K562 (cell line): ENCODE measurements around the gene HNRNPA3. TPM values are rescaled to one million over a fixed set of nuclear protein-coding genes. Genes with fewer than 3 reads are reported as not detected.
A peak's percentile ranks its signal among the peaks of the same experiment; 100 is the strongest.

Experiments
- ARID1B ChIP-seq: fragments of 450-650 bp; IDR thresholded peaks from 2 replicates; pipeline ENCODE4 v1.6.1; 2016; ENCODE audit warnings: antibody characterized with exemption, mild to moderate bottlenecking, inconsistent platforms
- CHD4 ChIP-seq: fragments of 200-600 bp; sonication (generic); IDR thresholded peaks from 3 replicates; pipeline ENCODE4 v1.6.1; 2012; ENCODE audit warnings: low read depth, mild to moderate bottlenecking, mixed read lengths, low read length, inconsistent platforms; ENCODE audit not compliant: insufficient read depth, insufficient replicate concordance, poor library complexity, severe bottlenecking
- GTF2A2 ChIP-seq: IDR thresholded peaks from 2 replicates; pipeline ENCODE4 v1.6.1; 2016; ENCODE audit warnings: mild to moderate bottlenecking, missing genetic modification characterization, missing compliant biosample characterization
- HIVEP1 ChIP-seq: fragments of 250-450 bp; sonication (Bioruptor Pico); IDR thresholded peaks from 2 replicates; pipeline ENCODE4 v1.4.0; 2020; ENCODE audit warnings: mild to moderate bottlenecking
- MYNN ChIP-seq, 2 experiments: sonication (generic); formaldehyde crosslinking in 1 of 2; IDR thresholded peaks; 2 replicates each; pipeline versions ENCODE4 v1.5.0 to v1.6.1; 2016 to 2020; ENCODE audit warnings: antibody characterized with exemption in 1 of 2, missing genetic modification reagents in 1 of 2
- NCOA4 ChIP-seq: fragments of 450-650 bp; IDR thresholded peaks from 2 replicates; pipeline ENCODE4 v1.6.1; 2018; ENCODE audit warnings: mild to moderate bottlenecking; ENCODE audit not compliant: partially characterized antibody
- NEUROD1 ChIP-seq: fragments of 150-350 bp; IDR thresholded peaks from 2 replicates; pipeline ENCODE4 v1.6.1; 2014; ENCODE audit warnings: borderline replicate concordance, low read length, low read depth; ENCODE audit not compliant: partially characterized antibody
- POU5F1 ChIP-seq: fragments of 150-350 bp; IDR thresholded peaks from 2 replicates; pipeline ENCODE4 v1.6.1; 2014; ENCODE audit warnings: borderline replicate concordance, low read length, low read depth, mild to moderate bottlenecking; ENCODE audit not compliant: partially characterized antibody
- RBM15 ChIP-seq: fragments of 200-400 bp; formaldehyde crosslinking; IDR thresholded peaks from 2 replicates; pipeline ENCODE4 v1.6.1; 2018; ENCODE audit warnings: mild to moderate bottlenecking, low read length, moderate library complexity; ENCODE audit not compliant: insufficient read depth
- RERE ChIP-seq: sonication (generic); formaldehyde crosslinking; IDR thresholded peaks from 2 replicates; pipeline ENCODE4 v1.8.0; 2023; ENCODE audit warnings: missing genetic modification reagents, mild to moderate bottlenecking, borderline replicate concordance
- STAT6 ChIP-seq: sonication (generic); formaldehyde crosslinking; IDR thresholded peaks from 2 replicates; pipeline ENCODE4 v1.8.1; 2023; ENCODE audit warnings: mild to moderate bottlenecking, missing genetic modification reagents
- TOE1 ChIP-seq, 2 experiments: fragments of 450-650 bp in 1 of 2; sonication (generic) in 1 of 2; formaldehyde crosslinking in 1 of 2; IDR thresholded peaks; 2 replicates each; pipeline versions ENCODE4 v1.7.1 to v1.8.0; 2016 to 2022; ENCODE audit warnings: borderline replicate concordance in 2 of 2, mild to moderate bottlenecking in 2 of 2, antibody characterized with exemption in 1 of 2, inconsistent platforms in 1 of 2, low read depth in 1 of 2, missing genetic modification reagents in 1 of 2, moderate library complexity in 1 of 2
- WHSC1 ChIP-seq: IDR thresholded peaks from one replicate; pipeline ENCODE4 v1.6.1; 2012; ENCODE audit warnings: low read length, control low read depth, inconsistent platforms
- ZC3H4 ChIP-seq: sonication (generic); formaldehyde crosslinking; IDR thresholded peaks from 2 replicates; pipeline ENCODE4 v1.9.0; 2021; ENCODE audit warnings: missing genetic modification reagents, borderline replicate concordance
- ZNF143 ChIP-seq: sonication (generic); formaldehyde crosslinking; IDR thresholded peaks from 2 replicates; pipeline ENCODE4 v1.9.0; 2022; ENCODE audit warnings: mild to moderate bottlenecking, missing genetic modification reagents
- ZNF263 ChIP-seq: sonication (generic); formaldehyde crosslinking; IDR thresholded peaks from 2 replicates; pipeline ENCODE4 v1.8.0; 2022; ENCODE audit warnings: mild to moderate bottlenecking, missing genetic modification reagents, borderline replicate concordance
- ZNF280B ChIP-seq: fragments of 250-450 bp; sonication (Bioruptor Pico); IDR thresholded peaks from 2 replicates; pipeline ENCODE4 v1.5.1; 2021; ENCODE audit warnings: mild to moderate bottlenecking
- ZNF668 ChIP-seq: fragments of 250-450 bp; sonication (Bioruptor Pico); IDR thresholded peaks from 2 replicates; pipeline ENCODE4 v1.8.0; 2022; ENCODE audit warnings: mild to moderate bottlenecking, inconsistent platforms
- polyA plus RNA-seq, 8 experiments: library from polyadenylated mRNA; depleted of rRNA in 4 of 8; stranded (reverse) in 5 of 8; unstranded in 3 of 8; fragments of >200 nt; fragmentation: Nextera tagmentation in 2 of 8; fragmentation: Illumina TruSeq in 1 of 8; extraction: Ambion mirVana in 2 of 8; extraction: Trizol in 1 of 8; gene quantifications; 2 replicates each; pipeline versions ENCODE4 v1.2.1 to v1.2.3, GENCODE V29; 2011 to 2014; ENCODE audit warnings: inconsistent platforms in 1 of 8, missing spikeins in 1 of 8
- total RNA-seq, 7 experiments: library from RNA; depleted of rRNA in 6 of 7; stranded (reverse); fragments of >200 nt in 6 of 7; fragmentation: Illumina TruSeq in 2 of 7; extraction: Trizol in 2 of 7; gene quantifications; 2 replicates each; pipeline versions ENCODE4 v1.2.1 to v1.2.3, GENCODE V29; 2011 to 2021; ENCODE audit warnings: low replicate concordance in 1 of 7

Gene HNRNPA3
- total and polyA plus RNA-seq, 9 of the 15 experiments (the other 6 are each of a cell fraction or from before 2014, with no cell fraction given), result 72.8 to 428 (median 192) TPM

- TF ChIP-seq RERE (no peak), ARID1B (peak; percentile 58; the same call in 1 of the 2 replicates), MYNN (IDR thresholded peaks at IDR 0.05) (no peak), MYNN (CRISPR knock-in tag; IDR thresholded peaks at IDR 0.05) (no peak), ZNF263 (CRISPR knock-in tag) (no peak), GTF2A2 (tag) (no peak), WHSC1 (no peak), STAT6 (CRISPR knock-in tag) (no peak), ZNF143 (CRISPR knock-in tag) (no peak), NCOA4 (no peak), POU5F1 (no peak), ZNF668 (CRISPR knock-in tag) (peak; percentile 46; the same call in 1 of the 2 replicates), TOE1 (IDR thresholded peaks at IDR 0.05; ENCODE audit: borderline replicate concordance) (no peak), TOE1 (CRISPR knock-in tag; IDR thresholded peaks at IDR 0.05; ENCODE audit: borderline replicate concordance, low read depth) (no peak), NEUROD1 (peak; percentile 62), RBM15 (no peak), ZNF280B (CRISPR knock-in tag) (no peak), CHD4 (no peak), ZC3H4 (CRISPR knock-in tag) (no peak), HIVEP1 (0 out of 2 replicates have a peak, but pooled peaks have one; percentile 63)
Measured at GRCh38 chr2:177164584-177165052, 48.0 kb upstream of the HNRNPA3 start (continued).
